H1 (cell line): ENCODE data around the gene MYL5.
A peak's percentile ranks its signal among the peaks of the same experiment; 100 is the strongest.

Source experiments
- CHD7 ChIP-seq: fragments of 300-600 bp; sonication (generic); IDR thresholded peaks from 2 replicates; pipeline ENCODE4 v1.7.1; 2012; ENCODE audit warnings: low read length, moderate library complexity, mild to moderate bottlenecking, inconsistent platforms; ENCODE audit not compliant: insufficient replicate concordance
- CTCF ChIP-seq, 3 experiments: IDR thresholded peaks; 1 replicate in 2 of 3; 2 replicates in 1 of 3; pipeline versions ENCODE4 v1.5.1 to v1.6.1; 2011; ENCODE audit warnings: low read length in 3 of 3, mild to moderate bottlenecking in 3 of 3, inconsistent platforms in 2 of 3, low read depth in 1 of 3, moderate library complexity in 1 of 3; ENCODE audit not compliant: insufficient read depth in 1 of 3; ENCODE audit errors: control extremely low read depth in 1 of 3
- EP300 ChIP-seq, 2 experiments: IDR thresholded peaks; 1 replicate in 1 of 2; 2 replicates in 1 of 2; pipeline ENCODE4 v1.6.1; 2011 to 2012; ENCODE audit warnings: low read depth in 2 of 2, low read length in 2 of 2, mild to moderate bottlenecking in 2 of 2, borderline replicate concordance in 1 of 2, inconsistent platforms in 1 of 2, moderate library complexity in 1 of 2
- EZH2 ChIP-seq: fragments of 200-600 bp; sonication (generic); IDR thresholded peaks from 2 replicates; pipeline ENCODE4 v1.7.1; 2012; ENCODE audit warnings: low read depth, mild to moderate bottlenecking, moderate library complexity, low read length, inconsistent platforms; ENCODE audit not compliant: severe bottlenecking
- GABPA ChIP-seq: IDR thresholded peaks from 2 replicates; pipeline ENCODE4 v1.6.1; 2011; ENCODE audit warnings: mild to moderate bottlenecking, low read length, moderate library complexity, borderline replicate concordance; ENCODE audit not compliant: insufficient read depth
- POLR2AphosphoS5 ChIP-seq: IDR thresholded peaks from 2 replicates; pipeline ENCODE4 v1.6.1; 2011; ENCODE audit warnings: low read depth, low read length
- SRF ChIP-seq: IDR thresholded peaks from 2 replicates; pipeline ENCODE4 v1.6.1; 2011; ENCODE audit warnings: mild to moderate bottlenecking, low read depth, low read length, moderate library complexity

GRCh38 chr4:683982-684622, 9.8 kb downstream of the MYL5 start:
- TF ChIP-seq EP300 (IDR thresholded peaks at IDR 0.05; ENCODE audit: borderline replicate concordance in 1 of 2, low read depth in 2 of 2, low read length in 2 of 2) (no peak), POLR2AphosphoS5 (no peak), CTCF (IDR thresholded peaks at IDR 0.05; ENCODE audit: control extremely low read depth in 1 of 3, insufficient read depth in 1 of 3, low read depth in 1 of 3, low read length in 3 of 3) (peak in 2 of 3 experiments; percentile 82 to 99; a peak in 3 of 4 replicates), GABPA (peak; percentile 64; the same call in 1 of the 2 replicates), CHD7 (no peak), EZH2 (no peak), SRF (no peak)
